Eye (tissue), 1 donor: ENCODE measurements around the gene C1orf198.

Experiments
- DNase-seq: peaks from one replicate; pipeline ENCODE4 v3.0.0-alpha.2; 2015

The C1orf198 gene, protein sequence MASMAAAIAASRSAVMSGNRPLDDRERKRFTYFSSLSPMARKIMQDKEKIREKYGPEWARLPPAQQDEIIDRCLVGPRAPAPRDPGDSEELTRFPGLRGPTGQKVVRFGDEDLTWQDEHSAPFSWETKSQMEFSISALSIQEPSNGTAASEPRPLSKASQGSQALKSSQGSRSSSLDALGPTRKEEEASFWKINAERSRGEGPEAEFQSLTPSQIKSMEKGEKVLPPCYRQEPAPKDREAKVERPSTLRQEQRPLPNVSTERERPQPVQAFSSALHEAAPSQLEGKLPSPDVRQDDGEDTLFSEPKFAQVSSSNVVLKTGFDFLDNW

DNA sequence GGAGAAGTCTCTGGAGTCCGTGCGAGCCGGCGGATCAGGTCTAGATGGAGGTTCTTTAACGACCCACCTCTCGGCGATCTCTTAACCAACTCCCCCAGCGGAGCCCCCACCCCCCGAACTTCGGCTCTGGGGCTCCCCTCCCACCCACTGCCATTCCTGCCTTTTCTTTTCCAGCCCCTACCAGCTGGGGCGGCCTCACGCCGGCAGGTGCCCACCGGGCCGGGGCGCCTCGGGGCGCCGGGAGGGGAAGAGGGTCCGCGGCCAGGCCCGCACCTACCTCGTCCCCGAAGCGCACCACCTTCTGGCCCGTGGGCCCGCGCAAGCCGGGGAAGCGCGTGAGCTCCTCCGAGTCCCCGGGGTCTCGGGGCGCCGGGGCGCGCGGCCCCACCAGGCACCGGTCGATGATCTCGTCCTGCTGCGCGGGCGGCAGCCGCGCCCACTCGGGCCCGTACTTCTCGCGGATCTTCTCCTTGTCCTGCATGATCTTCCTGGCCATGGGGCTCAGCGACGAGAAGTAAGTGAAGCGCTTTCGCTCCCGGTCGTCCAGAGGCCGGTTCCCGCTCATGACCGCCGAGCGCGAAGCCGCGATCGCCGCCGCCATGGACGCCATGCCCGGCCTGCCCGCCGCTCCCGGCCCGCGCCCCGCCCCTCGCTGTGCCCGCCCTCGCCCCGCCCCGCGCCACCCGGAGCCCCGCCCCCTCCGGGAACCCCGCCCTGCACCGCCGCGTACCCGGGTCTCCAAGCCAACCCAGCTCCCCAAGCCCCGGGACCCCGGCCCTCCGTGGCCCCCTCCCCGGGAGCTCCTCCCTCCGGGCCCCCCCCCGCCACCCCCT, at the start of gene C1orf198:
C1orf198 (minus strand) TSS at position 619 of the 833 bp plus-strand sequence; CDS start at position 610, 9 bp downstream.
- peak; percentile 91 for DNase-seq

DNA sequence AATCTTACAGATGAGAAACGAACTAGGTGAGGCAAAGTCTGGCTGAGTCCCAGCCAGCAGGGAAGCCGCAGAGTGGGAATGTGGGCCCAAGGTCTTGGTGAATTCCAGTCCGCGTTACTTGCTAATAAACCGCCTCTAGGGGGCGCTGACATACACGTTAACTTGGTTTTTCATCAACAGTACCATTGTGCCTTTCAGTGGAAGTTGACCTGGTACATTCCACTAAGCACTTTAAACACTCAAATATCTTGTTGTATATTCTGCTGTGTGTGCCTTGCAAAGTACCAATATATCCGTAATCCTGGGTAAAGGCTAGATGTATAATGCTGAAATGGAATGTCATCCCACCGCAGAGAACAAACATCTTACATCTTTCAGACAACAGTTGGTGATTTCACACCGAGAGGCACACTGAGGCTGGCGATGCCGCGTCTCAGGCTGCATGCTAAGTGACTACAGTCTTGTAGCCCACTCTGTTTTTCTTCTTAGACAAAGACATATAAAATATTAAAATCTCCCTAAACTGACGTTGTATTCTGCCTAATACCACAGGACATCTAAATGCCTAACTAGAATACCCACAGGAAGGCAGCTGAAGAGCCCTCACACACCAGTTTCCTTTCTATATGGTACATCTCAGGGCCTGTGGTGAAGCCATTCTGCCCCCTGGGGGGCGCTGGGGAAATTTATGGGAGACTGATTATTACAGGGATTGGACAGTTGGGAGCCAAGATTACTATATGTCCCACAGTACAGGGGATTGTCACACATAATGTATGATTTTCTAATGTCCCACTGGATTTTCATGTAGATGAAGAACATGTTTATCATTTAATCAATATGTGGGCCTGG, 49.2 kb upstream of the C1orf198 start:
- peak; percentile 90 for DNase-seq

DNA sequence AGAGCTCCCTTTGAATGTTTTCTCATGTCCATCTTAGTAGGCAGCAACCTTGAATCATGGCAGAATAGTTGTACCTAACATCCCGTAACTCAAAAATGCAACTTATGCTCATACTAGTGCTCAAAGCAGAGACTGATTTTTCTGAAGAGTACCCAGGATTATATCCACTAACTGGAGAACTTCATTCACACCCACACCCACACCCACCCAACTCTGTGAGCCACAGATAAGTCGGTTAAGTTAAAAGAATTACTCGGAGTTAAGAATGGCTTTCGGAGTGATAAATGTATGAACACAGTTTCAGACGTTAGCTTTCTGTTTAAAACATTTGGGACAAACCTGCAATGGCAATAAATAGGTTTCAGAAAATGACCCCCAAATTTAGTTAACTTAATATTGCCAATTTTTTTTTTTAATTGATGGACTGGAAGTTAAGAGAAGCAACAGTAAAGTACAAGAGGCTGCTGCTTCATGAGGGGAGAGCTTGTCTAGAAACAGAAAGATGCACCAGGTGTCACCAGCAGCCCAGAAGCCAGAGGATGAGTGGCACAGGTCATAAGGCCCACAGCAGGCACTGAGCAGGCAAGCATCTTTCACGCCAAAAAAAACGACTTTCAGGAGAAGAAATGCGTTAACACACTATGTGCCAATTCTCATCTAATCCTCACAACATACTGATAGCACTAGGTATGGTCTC, 48.4 kb upstream of the C1orf198 start:
- no peak for DNase-seq

DNA sequence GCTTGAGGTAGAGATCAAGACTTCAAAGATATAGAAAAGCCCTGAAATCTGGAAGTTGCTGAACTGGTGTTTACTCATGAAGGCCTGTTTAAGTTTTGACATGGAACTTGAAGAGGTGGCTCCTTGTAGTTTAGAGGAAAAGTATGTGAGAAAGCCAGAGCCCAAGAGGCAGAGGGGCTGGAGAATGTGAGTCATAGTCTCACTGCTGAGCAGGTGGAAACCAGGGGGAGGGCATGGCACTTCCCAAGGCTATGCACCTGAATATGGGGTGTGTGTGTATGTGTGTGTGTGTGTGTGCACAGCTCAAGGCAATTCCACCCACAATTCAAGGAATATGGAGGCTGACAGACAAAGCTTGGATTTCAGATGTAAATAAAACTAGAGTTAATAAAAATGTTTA, 46.8 kb upstream of the C1orf198 start:
- no peak for DNase-seq

DNA sequence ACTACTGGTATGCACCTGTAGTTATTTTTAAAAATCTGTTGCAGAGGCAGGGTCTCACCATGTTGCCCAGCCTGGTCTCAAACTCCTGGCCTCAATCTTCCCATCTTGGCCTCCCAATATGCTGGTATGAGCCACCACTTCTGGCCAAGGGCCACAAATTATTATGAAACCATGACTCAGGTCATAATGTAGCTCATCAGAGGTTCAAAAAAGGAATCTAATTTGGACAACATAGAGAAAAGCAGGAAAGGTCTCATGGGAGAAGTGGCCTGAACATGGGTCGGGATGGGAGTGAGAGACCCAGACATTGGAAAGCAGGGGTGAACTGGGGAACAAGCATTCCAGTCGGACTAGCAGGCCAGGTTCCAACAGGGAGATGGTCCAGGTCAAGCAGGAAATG, 45.2 kb upstream of the C1orf198 start:
- DNase-seq, result no peak

DNA sequence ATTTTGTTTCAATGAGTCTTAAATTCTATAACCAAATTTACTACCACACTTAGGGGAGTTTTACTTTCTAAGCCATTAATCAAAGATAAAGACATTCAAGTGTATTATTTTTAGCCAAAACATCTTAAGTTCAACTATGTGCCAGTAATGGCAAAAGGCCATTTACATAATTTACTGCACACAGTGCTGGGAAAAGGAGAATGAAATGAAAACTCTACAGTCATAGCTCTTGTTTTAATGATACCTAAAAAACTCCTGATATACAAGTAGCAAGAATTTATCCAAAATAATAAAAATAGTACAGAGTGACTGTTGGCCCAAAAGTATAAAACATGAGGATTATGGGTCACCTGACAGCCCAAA, 42.4 kb upstream of the C1orf198 start:
- DNase-seq, result no peak

DNA sequence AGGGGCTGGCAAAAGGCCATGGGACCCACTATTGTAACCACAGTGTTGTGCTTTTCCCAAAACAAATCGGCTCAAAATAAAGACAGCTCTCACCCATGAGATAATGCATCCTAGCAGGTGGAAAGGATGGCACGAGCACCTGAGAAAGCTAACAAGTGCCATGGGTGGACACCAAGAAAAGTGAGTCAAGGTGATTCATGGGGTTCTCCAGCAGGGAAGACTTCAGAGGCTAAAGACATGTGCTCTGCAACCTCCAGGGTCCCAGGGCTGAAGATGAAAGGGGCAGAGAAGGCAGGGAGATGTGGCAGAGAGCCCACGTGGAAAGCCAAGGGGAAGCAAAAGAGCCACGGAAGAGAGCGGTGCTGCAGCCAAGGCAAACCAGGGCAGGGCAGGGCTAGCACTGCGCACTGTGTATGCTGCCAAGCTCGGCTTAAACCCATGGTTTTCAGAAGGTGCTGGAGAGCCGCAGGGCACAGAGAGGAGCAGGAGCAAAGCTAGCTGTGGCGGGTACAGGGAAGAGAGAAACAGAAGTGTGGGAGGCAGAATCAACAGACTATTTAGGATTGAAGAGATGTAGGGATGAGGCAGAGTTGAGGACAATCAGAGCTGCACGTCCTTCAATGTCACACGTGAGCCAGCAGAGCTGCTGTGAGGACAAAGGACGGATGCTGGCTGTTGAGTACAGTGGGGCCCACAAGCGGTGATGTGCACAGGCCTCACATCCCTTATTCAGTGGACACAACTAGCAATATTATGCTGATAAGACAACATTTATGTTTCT, 41.8 kb upstream of the C1orf198 start:
- no peak for DNase-seq

DNA sequence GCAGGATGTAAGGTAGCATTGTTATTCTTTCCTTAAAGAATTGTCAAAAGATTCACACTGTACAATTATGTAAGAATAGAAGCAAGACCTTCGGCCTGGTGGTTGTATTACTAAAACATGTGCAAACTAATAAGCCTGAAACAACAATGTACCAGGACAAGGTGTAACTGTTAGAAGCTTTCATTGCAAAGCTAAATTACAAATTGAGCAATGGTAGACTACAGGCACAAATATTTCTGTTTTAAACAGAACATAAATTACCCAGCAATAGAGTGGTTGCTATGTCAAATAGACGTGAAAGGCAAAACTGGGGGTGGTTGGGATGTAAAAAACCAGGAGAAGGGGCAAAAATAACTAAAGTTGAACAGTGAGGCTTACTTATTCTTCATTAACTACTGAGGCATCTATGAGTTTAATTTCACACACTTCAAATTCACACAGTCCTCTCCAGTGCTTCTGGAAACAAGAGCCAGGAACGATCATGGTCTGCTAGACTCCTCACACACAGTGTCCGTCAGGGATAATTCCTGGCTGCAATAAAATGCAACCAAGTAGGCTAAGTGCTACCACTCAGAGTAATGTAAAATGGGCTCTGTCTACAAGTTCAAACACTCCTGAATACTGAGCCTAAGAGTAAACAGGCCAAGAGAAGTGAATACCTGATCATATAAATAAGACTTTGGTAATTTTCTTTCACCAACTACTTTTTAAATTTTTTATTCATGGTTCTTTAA, 39.3 kb upstream of the C1orf198 start:
- DNase-seq, result no peak

DNA sequence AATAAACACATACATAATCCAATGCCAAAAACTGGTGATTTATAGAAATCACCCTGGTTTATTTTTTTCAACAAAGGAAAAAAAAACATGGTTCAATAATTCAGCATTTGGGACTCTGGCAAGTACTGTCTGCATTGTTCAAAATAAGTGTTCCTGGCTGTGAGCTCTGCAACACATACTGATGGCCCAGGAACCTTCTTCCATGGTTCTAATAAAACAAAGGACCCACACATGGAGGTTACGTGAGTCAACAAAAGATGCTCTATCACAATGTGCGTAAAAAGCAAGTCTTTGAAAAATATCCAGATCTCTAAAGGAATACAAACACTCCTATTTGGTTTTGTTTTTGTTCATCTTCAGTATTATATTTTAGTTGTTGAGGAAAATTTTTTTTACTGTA, 37.9 kb upstream of the C1orf198 start:
- no peak for DNase-seq

DNA sequence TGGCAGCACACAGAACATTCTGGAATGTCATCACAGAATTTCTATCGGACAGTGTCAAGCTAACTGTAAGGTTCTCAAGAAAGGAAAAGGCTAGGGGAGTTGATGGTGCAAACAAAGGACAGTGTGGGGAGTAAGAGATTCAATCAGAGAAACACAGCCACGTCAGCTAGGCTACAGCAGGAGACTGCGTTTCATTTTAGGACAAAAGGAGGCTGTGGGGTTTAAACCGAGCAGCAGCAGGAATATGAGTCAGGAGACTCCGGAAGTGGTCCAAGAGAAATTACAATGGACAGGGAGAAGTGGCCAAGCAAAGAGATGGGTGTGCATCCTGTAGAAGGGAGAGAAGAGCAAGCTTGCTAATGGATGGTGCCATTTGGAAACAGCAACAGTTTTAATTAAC, 37.4 kb upstream of the C1orf198 start:
- DNase-seq, result no peak

DNA sequence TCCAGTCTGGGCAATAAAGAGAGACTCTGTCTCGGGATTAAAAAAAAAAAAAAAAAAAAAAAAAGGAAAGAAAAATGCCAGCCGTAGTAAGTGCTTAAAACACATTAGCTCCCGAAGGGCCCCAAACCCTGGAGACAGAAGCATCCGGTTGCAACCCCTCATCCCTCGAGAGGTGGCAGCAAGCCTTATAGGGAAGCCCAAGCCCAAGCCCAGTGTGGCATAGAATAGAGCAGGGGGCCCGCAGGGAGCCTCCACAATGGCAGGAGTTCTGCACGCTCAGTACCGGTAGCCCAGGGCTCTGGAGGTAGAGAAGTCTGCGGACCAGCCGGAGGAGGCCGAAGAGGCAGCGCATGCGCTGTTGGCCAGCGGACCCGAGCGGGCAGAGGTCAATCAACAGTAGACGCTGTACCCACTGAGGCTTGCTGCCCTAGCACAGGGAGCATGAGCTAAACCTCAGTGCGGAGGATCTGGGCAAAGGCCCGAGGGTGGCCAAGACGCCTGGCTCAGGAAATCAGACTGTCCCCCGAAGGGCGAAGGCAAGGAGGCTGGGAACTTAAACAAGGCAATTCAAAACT, 34.1 kb upstream of the C1orf198 start:
- no peak for DNase-seq

DNA sequence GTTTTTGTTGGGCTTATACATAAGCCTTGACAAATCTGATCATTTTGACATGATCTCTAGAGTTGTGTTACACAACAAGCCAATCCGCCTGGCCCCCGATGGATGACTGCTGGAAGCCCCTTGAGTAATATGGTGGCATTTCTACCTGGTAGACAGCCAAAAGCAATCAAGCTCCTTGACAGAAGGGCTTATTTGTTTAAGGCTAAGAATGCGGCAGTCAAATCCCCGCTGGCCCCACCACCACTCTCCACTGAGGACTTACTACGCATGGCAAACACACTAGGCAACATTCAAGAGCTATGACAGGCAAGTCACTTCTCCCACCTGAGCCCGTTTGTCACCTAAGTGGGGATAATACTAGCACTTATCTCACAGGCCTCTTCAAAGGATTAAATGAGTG, 33.4 kb upstream of the C1orf198 start:
- peak; percentile 17 for DNase-seq

DNA sequence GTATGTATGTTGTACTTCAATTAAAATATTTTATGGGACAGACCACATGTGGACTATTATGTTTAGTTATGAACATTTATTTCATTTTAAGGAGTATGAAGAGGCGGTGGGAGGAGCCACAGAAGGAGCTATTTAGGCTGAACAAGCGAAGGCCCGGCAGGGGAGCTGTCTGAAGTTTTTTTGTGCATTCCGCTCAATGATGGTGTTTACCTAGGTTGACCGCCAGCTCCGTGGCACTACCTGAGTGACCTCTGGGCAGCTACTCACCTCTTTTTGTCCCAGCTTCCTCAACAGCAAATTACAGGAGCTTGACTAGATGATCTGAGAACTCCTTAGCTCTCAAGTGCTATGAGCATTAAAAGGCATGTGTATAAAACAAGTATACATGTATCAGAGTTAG, 32.7 kb upstream of the C1orf198 start:
- no peak for DNase-seq

DNA sequence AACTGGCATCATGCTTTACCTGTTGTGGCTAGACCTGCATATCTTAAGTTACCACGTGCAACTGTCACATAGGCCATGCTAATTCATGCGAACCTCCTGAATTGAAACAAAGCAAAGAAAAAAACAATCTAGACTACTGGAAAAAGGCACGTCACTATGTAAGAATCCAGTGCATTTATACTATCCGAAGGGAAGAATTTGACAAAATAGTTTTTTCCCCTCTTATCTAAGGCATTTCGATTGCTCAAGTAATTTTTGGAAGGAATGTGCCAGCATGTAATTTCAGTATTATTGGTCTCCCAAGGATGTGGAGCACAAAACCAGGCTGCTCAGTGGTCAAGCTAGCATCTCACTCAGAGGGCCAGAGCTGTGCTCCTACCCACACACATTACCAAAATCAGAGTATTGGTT, 31.5 kb upstream of the C1orf198 start:
- no peak for DNase-seq

DNA sequence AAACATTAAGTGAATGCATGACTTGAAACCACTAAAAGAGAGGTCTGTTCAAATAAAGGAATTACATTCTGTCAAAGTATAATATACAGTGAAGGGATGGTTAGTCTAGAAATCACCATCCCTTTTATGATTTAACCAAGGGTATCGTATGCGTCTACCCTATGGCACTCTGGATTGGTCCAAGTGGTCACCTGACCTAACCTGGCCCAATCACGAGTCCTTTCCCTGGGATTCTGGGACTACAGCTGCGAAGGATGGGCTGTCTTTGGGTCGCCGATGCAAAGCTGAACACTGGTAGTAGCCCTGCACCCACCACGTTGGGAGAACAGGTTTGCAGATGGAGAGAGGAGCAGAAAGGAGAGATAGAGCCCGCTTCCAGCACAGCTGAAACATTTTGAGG, 30.4 kb upstream of the C1orf198 start:
- DNase-seq, result no peak

DNA sequence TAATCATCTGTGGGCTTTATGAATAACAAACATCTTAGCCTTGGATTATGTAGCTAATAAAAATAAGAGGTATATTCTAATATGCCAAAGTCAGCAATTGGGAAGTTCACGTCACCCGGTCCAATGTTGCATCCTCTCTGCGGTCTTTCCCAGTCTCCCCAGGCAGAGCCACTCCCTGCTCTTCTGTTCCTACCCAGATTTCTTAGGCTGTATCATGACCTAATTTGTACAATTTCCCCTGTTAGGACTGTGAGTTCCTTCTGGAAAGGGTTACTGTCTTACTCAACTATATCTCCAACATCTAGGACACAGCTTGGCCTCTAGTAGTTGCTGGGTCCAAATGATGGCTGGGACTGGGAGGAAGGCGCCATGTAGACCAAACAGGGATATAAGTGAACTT, 29.8 kb upstream of the C1orf198 start:
- DNase-seq, result no peak

DNA sequence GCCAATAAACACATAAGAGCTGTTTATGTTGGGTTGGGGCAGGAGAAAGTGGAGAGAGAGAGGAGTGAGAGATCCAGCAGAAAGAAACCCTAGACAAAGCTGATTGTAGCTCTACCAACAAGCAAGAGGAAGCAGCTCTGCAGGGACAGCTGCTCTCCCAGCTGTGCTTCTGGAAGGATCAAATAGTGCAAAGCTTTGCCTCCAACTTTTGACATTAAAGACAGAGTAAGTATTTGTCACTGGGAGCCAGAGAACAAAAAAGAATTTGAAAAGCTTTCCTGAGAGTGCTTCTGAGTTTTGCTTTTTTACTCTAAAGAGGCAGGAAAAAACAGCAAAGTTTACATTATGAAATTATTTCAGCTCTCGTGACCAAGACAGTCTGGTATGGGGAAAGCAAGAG, 28.5 kb upstream of the C1orf198 start:
- DNase-seq, result no peak

DNA sequence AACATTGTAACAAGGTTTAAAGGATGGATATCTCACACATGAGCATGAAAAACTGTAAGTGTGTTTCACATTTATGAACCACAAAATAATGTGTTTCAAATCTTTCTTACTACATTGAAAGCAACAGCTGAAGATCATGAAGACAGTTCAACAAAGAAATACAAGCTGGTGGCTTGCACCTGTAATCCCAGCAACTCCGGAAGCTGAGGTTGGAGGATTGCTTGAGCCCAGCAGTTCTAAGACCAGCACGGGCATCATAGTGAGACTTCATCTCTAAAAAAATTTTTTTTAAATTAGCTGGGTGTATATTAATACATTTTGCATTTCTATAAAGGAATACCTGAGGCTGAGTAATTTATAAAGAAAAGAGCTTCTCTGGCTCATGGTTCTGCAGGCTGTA, 27.1 kb upstream of the C1orf198 start:
- no peak for DNase-seq

DNA sequence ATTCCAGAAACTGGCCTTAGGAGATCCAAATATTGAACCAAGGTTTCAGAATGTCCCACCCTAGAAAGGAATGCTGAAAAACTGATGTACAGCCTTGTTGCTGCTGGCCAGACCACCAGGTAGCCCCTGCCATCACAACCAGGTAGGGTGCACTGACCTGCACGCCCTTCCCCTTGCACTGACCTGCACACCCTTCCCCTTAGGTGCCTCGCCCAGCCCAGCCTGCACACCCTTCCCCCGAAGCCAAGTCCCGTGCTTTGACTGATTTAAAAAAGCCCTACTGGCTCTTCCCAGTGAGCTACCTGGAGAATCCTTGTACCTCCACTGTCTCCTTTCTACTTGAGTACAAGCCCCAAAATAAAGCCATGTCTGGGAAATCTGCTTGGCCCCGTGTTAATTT, 26.3 kb upstream of the C1orf198 start:
- no peak for DNase-seq

DNA sequence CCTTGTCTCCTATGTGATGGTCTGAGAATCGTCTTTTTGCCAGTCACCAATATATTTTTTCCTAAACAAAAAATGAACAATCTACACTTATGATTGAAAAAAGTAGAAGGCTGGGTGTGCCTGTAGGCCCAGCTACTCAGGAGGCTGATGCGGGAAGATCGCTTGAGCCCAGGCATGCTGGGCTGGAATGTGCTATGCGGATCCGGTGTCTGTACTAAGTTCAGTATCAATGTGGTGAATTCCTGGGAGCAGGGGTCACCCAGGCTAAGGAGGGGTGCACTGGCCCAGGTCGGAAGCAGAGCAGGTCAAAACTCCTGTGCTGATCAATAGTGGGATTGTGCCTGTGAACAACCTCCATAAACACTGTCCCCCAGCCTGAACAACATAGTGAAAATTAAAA, 25.7 kb upstream of the C1orf198 start:
- DNase-seq, result no peak

DNA sequence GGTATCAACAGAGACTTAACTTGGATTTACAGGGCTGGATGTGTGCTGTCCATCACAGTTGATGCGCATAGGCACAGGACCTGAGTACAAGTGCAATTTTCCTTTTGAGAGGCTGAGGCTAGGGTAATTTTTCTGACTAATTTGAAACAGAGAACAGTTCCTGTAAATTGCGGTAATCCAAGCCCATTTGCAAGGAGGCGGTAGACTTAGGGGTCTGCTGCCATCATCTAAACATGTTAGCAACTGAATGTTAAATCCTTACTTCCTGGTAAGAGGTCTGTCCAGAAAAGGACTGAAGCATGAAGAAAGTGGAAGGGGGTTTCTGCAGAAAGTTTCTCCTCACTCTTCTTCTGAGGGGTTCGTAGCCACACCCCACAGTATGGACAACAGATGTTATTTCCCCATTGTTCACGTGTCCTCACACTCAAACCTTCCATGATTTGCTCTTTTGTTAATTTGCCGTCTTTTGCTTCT, 23.7 kb upstream of the C1orf198 start:
- DNase-seq, result no peak
